Measurements from ENCODE around the gene DDIAS. TPM values are rescaled to one million over a fixed set of nuclear protein-coding genes. Genes with fewer than 3 reads are reported as not detected.

The DDIAS gene
- total and polyA plus RNA-seq, 9 of the 15 experiments (the other 6 are each of a cell fraction or from before 2014, with no cell fraction given): 9.4 to 27.2 (median 23.3) TPM

- DNase-seq (ENCODE audit: extremely low read depth in 1 of 4, low spot score in 3 of 4): no peak
- POLR2A ChIA-PET: interaction anchor here (0.6 kb wide), 1 partner anchor 387 kb away, joined by 3 read pairs; no protein-coding TSS in a partner anchor
- intact Hi-C loops (cut with micrococcal nuclease): loop anchor here (5.0 kb wide), 2 partner anchors 123 to 218 kb away; no protein-coding TSS in a partner anchor
These were observed 31.9 kb upstream of the DDIAS start for GRCh38 chr11:82869657-82870056.

DNA sequence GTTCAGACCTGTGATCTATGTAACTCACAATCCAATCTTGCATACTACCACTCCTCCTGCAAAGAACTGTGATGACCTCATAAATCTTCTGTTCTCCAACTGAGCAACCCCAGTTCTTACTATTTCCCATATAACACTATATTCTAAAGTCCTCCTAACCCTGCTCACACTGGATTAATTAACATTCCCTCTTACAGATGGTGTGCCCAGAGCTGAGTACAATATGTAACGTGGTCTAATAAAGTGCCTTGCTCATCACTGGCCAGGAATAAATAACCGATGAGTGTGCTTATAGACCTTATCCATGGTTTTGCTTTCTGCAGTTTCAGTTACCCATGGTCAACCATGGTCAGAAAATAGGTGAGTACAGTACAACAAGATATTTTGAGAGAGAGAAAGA lies 29.9 kb upstream of the DDIAS start:
- Histone ChIP-seq H3K27me3 (ENCODE audit: control insufficient read depth in 2 of 2, insufficient read depth in 2 of 2, low read length in 2 of 2) (no peaks in the 10 kb centered on the region), H4K20me1 (replicated peaks; ENCODE audit: control insufficient read depth, insufficient read depth, low read length) (no peaks in the 10 kb centered on the region; the same call in 1 of the 2 replicates), H3K27ac (ENCODE audit: extremely low read depth, low read depth, low read length) (no peak overlapping the region), H2AFZ (ENCODE audit: low read depth, low read length) (no peak overlapping the region), H3K4me2 (ENCODE audit: insufficient read depth, low read length) (no peak overlapping the region), H3K9me3 (replicated peaks; ENCODE audit: control insufficient read depth, insufficient read depth, low read depth, low read length) (no peaks in the 10 kb centered on the region), H3K9ac (ENCODE audit: insufficient read depth in 1 of 2, low read depth in 2 of 2, low read length in 2 of 2) (no peak overlapping the region), H3K4me3 (no peak overlapping the region), H3K36me3 (ENCODE audit: control insufficient read depth, insufficient read depth, low read length) (no peaks in the 10 kb centered on the region), H3K79me2 (ENCODE audit: control insufficient read depth, insufficient read depth, low read length) (no peaks in the 10 kb centered on the region), H3K9me1 (ENCODE audit: control insufficient read depth, insufficient read depth, low read length) (no peaks in the 10 kb centered on the region), H3K4me1 (replicated peaks in 1 of 2; ENCODE audit: control insufficient read depth in 2 of 2, insufficient read depth in 2 of 2, low read length in 2 of 2) (peaks cover 0 to 2% of the 10 kb centered on the region in 2 experiments; a peak in 1 of 5 replicates)
- intact Hi-C loops (cut with micrococcal nuclease) (no loop called here), in situ Hi-C loops (cut with MboI) (loop anchor here (25.0 kb wide), 1 partner anchor 941 kb away; no protein-coding TSS in a partner anchor)
- ATAC-seq: no peak
- ChIA-PET CTCF (ENCODE audit: low intra/inter-chr PET ratio) (no interaction called here), POLR2A (no interaction called here)
- DNase-seq (ENCODE audit: extremely low read depth in 1 of 4, low spot score in 3 of 4): no peak
- WGBS (ENCODE audit: insufficient coverage, low coverage, missing lambda C conversion rate): 71% methylated on average over 2 of the region's 2 CpGs
- FAIRE-seq: no peak
- TF ChIP-seq ERF (CRISPR knock-in tag; IDR thresholded peaks at IDR 0.05): no peak
- TF ChIP-seq EP400 (IDR thresholded peaks at IDR 0.05): no peak
- BruUV-seq (replicated peaks): no TSS peak

More at GRCh38 chr11:82869657-82870056, 31.9 kb upstream of the DDIAS start:
- Histone ChIP-seq H3K79me2 (ENCODE audit: control insufficient read depth, insufficient read depth, low read length) (no peaks in the 10 kb centered on the region), H3K9me3 (replicated peaks; ENCODE audit: control insufficient read depth, insufficient read depth, low read depth, low read length) (no peaks in the 10 kb centered on the region), H3K27ac (ENCODE audit: extremely low read depth, low read depth, low read length) (no peak overlapping the region), H3K4me1 (replicated peaks in 1 of 2; ENCODE audit: control insufficient read depth in 2 of 2, insufficient read depth in 2 of 2, low read length in 2 of 2) (peaks cover 0 to 2% of the 10 kb centered on the region in 2 experiments; a peak in 1 of 5 replicates), H4K20me1 (replicated peaks; ENCODE audit: control insufficient read depth, insufficient read depth, low read length) (no peaks in the 10 kb centered on the region; the same call in 1 of the 2 replicates), H2AFZ (ENCODE audit: low read depth, low read length) (no peak overlapping the region), H3K4me3 (no peak overlapping the region), H3K36me3 (ENCODE audit: control insufficient read depth, insufficient read depth, low read length) (no peaks in the 10 kb centered on the region), H3K9ac (ENCODE audit: insufficient read depth in 1 of 2, low read depth in 2 of 2, low read length in 2 of 2) (no peak overlapping the region), H3K9me1 (ENCODE audit: control insufficient read depth, insufficient read depth, low read length) (no peaks in the 10 kb centered on the region), H3K4me2 (ENCODE audit: insufficient read depth, low read length) (no peak overlapping the region), H3K27me3 (ENCODE audit: control insufficient read depth in 2 of 2, insufficient read depth in 2 of 2, low read length in 2 of 2) (no peaks in the 10 kb centered on the region)
- CTCF ChIA-PET (ENCODE audit: low intra/inter-chr PET ratio): interaction anchor here (0.9 kb wide), 1 partner anchor 947 kb away, joined by 3 read pairs; no protein-coding TSS in a partner anchor
- no peak for FAIRE-seq
- no TSS peak for BruUV-seq (replicated peaks)
- in situ Hi-C loops (cut with MboI): loop anchor here (5.0 to 25.0 kb wide), 2 partner anchors 152 to 943 kb away; no protein-coding TSS in a partner anchor
- ATAC-seq: no peak
- TF ChIP-seq CEBPB (tag; IDR thresholded peaks at IDR 0.05) (peak; percentile 48; the same call in 1 of the 2 replicates), ZNF77 (CRISPR knock-in tag; IDR thresholded peaks at IDR 0.05) (no peak)
